ENCODE measurements around the gene ZNF668.

DNA sequence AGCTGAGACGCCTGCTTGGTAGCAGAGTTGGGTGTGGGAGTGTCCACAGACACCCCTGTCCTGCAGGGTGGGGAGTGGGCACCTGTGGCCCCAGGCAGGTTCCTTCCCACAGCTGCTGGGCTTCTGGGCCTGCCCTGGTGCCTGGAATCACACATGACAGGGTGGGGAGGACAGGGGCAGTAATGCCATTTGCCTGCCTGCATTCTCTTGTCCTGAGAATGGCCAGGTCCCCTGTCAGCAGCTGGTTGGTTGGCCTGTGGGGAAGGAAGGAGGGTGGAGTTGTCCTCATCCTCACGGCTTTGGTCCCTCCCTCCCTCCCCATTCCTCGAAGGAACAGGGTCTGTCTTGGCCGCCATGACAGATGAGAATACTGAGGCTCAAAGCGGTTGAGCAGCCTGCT is 9.5 kb upstream of the ZNF668 start:
- TF ChIP-seq, protein P1, sequence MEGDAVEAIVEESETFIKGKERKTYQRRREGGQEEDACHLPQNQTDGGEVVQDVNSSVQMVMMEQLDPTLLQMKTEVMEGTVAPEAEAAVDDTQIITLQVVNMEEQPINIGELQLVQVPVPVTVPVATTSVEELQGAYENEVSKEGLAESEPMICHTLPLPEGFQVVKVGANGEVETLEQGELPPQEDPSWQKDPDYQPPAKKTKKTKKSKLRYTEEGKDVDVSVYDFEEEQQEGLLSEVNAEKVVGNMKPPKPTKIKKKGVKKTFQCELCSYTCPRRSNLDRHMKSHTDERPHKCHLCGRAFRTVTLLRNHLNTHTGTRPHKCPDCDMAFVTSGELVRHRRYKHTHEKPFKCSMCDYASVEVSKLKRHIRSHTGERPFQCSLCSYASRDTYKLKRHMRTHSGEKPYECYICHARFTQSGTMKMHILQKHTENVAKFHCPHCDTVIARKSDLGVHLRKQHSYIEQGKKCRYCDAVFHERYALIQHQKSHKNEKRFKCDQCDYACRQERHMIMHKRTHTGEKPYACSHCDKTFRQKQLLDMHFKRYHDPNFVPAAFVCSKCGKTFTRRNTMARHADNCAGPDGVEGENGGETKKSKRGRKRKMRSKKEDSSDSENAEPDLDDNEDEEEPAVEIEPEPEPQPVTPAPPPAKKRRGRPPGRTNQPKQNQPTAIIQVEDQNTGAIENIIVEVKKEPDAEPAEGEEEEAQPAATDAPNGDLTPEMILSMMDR (CRISPR knock-in tag; IDR thresholded peaks at IDR 0.05) = no peak
- TF ChIP-seq ZNF563 (CRISPR knock-in tag; IDR thresholded peaks at IDR 0.05) (no peak), POLR2AphosphoS5 (IDR thresholded peaks at IDR 0.05; ENCODE audit: low read depth, low read length) (no peak), POLR2AphosphoS2 (IDR thresholded peaks at IDR 0.05; ENCODE audit: low read depth, low read length) (no peak), ESRRA (CRISPR knock-in tag; IDR thresholded peaks at IDR 0.05; ENCODE audit: low read depth) (no peak), ZNF780A (CRISPR knock-in tag; IDR thresholded peaks at IDR 0.05) (no peak)

All from HepG2 (cell line).